GM12878 (cell line): ENCODE data around the gene NDUFS4. TPM values are rescaled to one million over a fixed set of nuclear protein-coding genes. Genes with fewer than 3 reads are reported as not detected.

Source experiments
- CBX3 ChIP-seq: fragments of 200-600 bp; sonication (generic); IDR thresholded peaks from 2 replicates; pipeline ENCODE4 v1.6.1; 2016; ENCODE audit warnings: low read depth, borderline replicate concordance
- EGR1 ChIP-seq, 2 experiments: IDR thresholded peaks; 1 replicate in 1 of 2; 2 replicates in 1 of 2; pipeline ENCODE4 v1.6.1; 2011 to 2012; ENCODE audit warnings: low read depth in 2 of 2, low read length in 2 of 2, borderline replicate concordance in 1 of 2, mild to moderate bottlenecking in 1 of 2, moderate library complexity in 1 of 2
- EZH2 ChIP-seq: IDR thresholded peaks from 2 replicates; pipeline ENCODE4 v1.6.1; 2012; ENCODE audit warnings: low read depth, mild to moderate bottlenecking, control low read depth, inconsistent platforms, low read length, borderline replicate concordance; ENCODE audit not compliant: control insufficient read depth
- FOS ChIP-seq: IDR thresholded peaks from 3 replicates; pipeline ENCODE4 v1.6.1; 2011; ENCODE audit warnings: borderline replicate concordance; ENCODE audit not compliant: insufficient read length; ENCODE audit errors: extremely low read depth
- MEF2A ChIP-seq: IDR thresholded peaks from 2 replicates; pipeline ENCODE4 v1.6.1; 2011; ENCODE audit warnings: low read depth, mild to moderate bottlenecking, low read length, moderate library complexity; ENCODE audit not compliant: insufficient read depth
- NBN ChIP-seq: fragments of 450-650 bp; IDR thresholded peaks from 2 replicates; pipeline ENCODE4 v1.6.1; 2016
- PML ChIP-seq: IDR thresholded peaks from 2 replicates; pipeline ENCODE4 v1.6.1; 2012; ENCODE audit warnings: low read length, inconsistent platforms
- YY1 ChIP-seq: IDR thresholded peaks from 2 replicates; pipeline ENCODE4 v1.6.1; 2011; ENCODE audit warnings: low read depth, mild to moderate bottlenecking, low read length
- ZBTB11 ChIP-seq: fragments of 450-650 bp; formaldehyde crosslinking; IDR thresholded peaks from 2 replicates; pipeline ENCODE4 v1.5.0; 2022; ENCODE audit warnings: mild to moderate bottlenecking, missing genetic modification characterization
- polyA plus RNA-seq, 11 experiments: library from polyadenylated mRNA; depleted of rRNA in 4 of 11; unstranded in 6 of 11; stranded (reverse) in 5 of 11; fragments of >200 nt; fragmentation: Nextera tagmentation in 4 of 11; fragmentation: Illumina TruSeq in 1 of 11; extraction: Ambion mirVana in 4 of 11; extraction: Trizol in 1 of 11; gene quantifications; 1 replicate in 1 of 11; 2 replicates in 10 of 11; pipeline versions ENCODE4 v1.2.1 to v1.2.3, GENCODE V29; 2011 to 2016; ENCODE audit warnings: inconsistent platforms in 2 of 11, missing spikeins in 2 of 11, low read depth in 1 of 11
- total RNA-seq, 4 experiments: library from RNA; depleted of rRNA in 3 of 4; stranded (reverse); fragments of >200 nt in 3 of 4; fragmentation: Illumina TruSeq in 1 of 4; extraction: Trizol in 1 of 4; gene quantifications; 2 replicates each; pipeline versions ENCODE4 v1.2.1 to v1.2.3, GENCODE V29; 2013 to 2021
- TF ChIP-seq, protein P1 (sequence below): fragments of 450-650 bp; formaldehyde crosslinking; IDR thresholded peaks from 2 replicates; pipeline ENCODE4 v1.4.0; 2022; ENCODE audit warnings: mild to moderate bottlenecking, moderate library complexity
- TF ChIP-seq, protein P2 (sequence below): fragments of 450-650 bp; IDR thresholded peaks from 2 replicates; pipeline ENCODE4 v1.6.1; 2018; ENCODE audit warnings: borderline replicate concordance, mild to moderate bottlenecking; ENCODE audit not compliant: partially characterized antibody

NDUFS4 gene
- total and polyA plus RNA-seq, 10 of the 15 experiments (the other 5 are each of a cell fraction or from before 2014, with no cell fraction given), result 69.9 to 366 (median 114) TPM

GRCh38 chr5:53677632-53678031 is 117.2 kb downstream of the NDUFS4 start (continued):
- TF ChIP-seq ZBTB11 (no peak), YY1 (no peak), NBN (no peak), EGR1 (IDR thresholded peaks at IDR 0.05; ENCODE audit: borderline replicate concordance in 1 of 2, low read depth in 2 of 2, low read length in 2 of 2) (no peak), EZH2 (no peak), FOS (no peak), MEF2A (no peak), CBX3 (no peak), PML (no peak)
- TF ChIP-seq, protein P1, sequence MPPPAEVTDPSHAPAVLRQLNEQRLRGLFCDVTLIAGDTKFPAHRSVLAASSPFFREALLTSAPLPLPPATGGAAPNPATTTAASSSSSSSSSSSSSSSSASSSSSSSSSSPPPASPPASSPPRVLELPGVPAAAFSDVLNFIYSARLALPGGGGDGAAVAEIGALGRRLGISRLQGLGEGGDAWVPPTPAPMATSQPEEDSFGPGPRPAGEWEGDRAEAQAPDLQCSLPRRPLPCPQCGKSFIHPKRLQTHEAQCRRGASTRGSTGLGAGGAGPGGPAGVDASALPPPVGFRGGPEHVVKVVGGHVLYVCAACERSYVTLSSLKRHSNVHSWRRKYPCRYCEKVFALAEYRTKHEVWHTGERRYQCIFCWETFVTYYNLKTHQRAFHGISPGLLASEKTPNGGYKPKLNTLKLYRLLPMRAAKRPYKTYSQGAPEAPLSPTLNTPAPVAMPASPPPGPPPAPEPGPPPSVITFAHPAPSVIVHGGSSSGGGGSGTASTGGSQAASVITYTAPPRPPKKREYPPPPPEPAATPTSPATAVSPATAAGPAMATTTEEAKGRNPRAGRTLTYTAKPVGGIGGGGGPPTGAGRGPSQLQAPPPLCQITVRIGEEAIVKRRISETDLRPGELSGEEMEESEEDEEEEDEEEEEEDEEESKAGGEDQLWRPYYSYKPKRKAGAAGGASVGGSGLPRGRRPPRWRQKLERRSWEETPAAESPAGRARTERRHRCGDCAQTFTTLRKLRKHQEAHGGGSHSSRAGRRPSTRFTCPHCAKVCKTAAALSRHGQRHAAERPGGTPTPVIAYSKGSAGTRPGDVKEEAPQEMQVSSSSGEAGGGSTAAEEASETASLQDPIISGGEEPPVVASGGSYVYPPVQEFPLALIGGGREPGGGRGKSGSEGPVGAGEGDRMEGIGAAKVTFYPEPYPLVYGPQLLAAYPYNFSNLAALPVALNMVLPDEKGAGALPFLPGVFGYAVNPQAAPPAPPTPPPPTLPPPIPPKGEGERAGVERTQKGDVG (CRISPR knock-in tag), result no peak
- TF ChIP-seq, protein P2, sequence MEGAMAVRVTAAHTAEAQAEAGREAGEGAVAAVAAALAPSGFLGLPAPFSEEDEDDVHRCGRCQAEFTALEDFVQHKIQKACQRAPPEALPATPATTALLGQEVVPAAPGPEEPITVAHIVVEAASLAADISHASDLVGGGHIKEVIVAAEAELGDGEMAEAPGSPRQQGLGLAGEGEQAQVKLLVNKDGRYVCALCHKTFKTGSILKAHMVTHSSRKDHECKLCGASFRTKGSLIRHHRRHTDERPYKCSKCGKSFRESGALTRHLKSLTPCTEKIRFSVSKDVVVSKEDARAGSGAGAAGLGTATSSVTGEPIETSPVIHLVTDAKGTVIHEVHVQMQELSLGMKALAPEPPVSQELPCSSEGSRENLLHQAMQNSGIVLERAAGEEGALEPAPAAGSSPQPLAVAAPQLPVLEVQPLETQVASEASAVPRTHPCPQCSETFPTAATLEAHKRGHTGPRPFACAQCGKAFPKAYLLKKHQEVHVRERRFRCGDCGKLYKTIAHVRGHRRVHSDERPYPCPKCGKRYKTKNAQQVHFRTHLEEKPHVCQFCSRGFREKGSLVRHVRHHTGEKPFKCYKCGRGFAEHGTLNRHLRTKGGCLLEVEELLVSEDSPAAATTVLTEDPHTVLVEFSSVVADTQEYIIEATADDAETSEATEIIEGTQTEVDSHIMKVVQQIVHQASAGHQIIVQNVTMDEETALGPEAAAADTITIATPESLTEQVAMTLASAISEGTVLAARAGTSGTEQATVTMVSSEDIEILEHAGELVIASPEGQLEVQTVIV, result no peak
- TF ChIP-seq, all 136 proteins: peak for 0
